GM21717 (cell line): Measurements from ENCODE around the gene ZNF43.
"Not testable (repeated sequence)": the region's sequence is repeated elsewhere in the genome, so short reads cannot be mapped to it uniquely, and the experiment has no call there.

Source experiments
- ATAC-seq: cut with Tn5 transposase; IDR thresholded peaks from one replicate; pipeline ENCODE4 v1.9.1; 2021; ENCODE audit warnings: mild to moderate bottlenecking, moderate library complexity; ENCODE audit not compliant: unreplicated experiment

Gene ZNF43

DNA sequence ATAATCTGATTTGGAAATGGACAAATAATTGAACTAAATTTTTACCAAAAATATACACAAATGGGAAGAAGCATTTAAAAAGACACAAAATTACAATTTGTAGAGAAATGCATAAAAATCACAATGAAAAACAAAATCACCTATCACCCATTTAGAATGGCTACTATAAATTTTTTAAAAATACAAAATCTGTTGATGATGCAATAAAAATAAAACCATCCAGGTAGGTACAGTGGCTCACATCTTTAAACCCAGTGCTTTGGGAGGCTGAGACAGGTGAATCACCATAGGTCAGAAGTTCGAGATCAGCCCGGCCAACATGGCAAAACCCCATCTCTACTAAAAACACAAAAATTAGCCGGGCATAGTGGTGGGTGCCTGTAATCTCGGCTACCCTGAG, 23.5 kb downstream of the ZNF43 start:
- no peak for ATAC-seq

DNA sequence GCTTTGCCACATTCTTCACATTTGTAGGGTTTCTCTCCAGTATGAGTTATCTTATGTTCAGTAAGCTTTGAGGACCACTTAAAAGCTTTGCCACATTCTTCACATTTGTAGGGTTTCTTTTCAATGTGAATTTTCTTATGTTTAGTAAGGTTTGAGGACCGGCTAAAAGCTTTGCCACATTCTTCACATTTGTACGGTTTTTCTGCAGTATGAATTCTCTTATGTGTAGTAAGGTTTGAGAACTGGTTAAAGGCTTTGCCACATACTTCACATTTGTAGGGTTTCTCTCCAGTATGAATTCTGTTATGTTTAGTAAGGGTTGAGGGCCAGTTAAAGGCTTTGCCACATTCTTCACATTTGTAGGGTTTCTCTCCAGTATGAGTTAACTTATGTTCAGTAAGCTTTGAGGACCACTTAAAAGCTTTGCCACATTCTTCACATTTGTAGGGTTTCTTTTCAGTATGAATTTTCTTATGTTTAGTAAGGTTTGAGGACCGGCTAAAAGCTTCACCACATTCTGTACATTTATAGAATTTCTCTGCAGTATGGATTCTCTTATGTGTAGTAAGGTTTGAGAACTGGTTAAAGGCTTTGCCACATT, 27.5 kb downstream of the ZNF43 start:
- not testable (repeated sequence) for ATAC-seq

- no peak for ATAC-seq
Observed at GRCh38 chr19:21789466-21790085, 46.4 kb downstream of the ZNF43 start.

- no peak for ATAC-seq
Observed at GRCh38 chr19:21786936-21787335, 49.0 kb downstream of the ZNF43 start.

GRCh38 chr19:21775792-21776191, 60.2 kb downstream of the ZNF43 start:
- ATAC-seq: not testable (repeated sequence)

- ATAC-seq: peak; percentile 96
Observed at GRCh38 chr19:21767065-21767800, 68.7 kb downstream of the ZNF43 start, which contains the start of gene ZNF100. ZNF100 (minus strand) TSS chr19:21767579; CDS start chr19:21767429, 150 bp downstream.

GRCh38 chr19:21766705-21767064, 69.3 kb downstream of the ZNF43 start:
- ATAC-seq: peak; percentile 13

DNA sequence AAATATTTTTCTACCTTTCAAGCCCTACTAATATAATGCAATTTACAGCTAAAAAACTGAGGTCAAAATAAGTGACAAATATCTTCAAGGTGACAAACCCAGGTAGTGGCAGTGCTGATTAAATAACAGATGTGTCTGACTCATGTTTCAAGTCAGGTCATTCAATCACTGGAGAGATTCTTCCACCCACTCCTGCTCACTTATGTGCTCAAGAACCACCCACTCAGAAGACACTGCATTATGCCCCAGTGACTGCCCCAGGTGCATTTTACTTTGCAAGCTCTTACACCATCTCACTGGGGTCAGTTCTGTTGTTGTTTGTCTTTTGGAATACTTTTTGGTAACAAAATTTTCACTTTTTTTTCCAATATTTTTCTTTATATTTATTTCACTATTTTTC, 70.8 kb downstream of the ZNF43 start:
- no peak for ATAC-seq

DNA sequence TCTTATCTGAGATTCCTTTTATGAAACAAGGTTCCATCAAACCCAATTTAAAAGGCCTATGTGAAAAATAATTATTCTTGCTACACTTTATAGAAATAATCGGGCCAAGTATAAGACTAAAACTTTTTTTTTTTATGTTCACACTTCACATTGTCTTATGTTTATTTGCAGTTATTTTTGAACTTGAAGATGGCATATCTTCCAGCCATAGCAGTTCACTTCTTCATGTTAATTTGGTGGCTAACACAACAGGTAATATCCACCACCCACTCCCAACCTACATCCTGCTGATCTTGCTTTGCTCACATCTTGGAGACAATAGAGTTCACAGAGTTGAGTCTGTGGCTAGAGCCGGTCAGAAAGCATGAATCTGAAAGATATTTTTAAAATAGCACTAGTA, 74.4 kb downstream of the ZNF43 start:
- not testable (repeated sequence) for ATAC-seq

GRCh38 chr19:21758296-21758695, 77.7 kb downstream of the ZNF43 start:
- ATAC-seq: no peak

DNA sequence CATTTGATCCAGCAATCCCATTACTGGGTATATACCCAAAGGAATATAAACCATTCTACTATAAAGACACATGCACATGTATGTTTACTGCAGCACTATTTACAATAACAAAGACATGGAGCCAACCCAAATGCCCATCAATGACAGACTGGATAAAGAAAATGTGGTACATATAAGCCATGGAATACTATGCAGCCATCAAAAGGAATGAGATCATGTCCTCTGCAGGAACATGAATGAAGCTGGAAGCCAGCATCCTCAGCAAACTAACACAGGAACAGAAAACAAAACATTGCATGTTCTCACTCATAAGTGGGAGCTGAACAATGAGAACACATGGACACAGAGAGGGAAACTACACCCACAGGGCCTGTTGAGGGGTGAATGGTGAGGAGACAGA, 80.4 kb downstream of the ZNF43 start:
- ATAC-seq: not testable (repeated sequence)
